HG03378 (cell line): ENCODE results near the gene PTPRC.

Experiments
- ATAC-seq: cut with Tn5 transposase; IDR thresholded peaks from one replicate; pipeline ENCODE4 v1.9.1; 2021; ENCODE audit warnings: mild to moderate bottlenecking, moderate library complexity; ENCODE audit not compliant: unreplicated experiment

PTPRC gene

DNA sequence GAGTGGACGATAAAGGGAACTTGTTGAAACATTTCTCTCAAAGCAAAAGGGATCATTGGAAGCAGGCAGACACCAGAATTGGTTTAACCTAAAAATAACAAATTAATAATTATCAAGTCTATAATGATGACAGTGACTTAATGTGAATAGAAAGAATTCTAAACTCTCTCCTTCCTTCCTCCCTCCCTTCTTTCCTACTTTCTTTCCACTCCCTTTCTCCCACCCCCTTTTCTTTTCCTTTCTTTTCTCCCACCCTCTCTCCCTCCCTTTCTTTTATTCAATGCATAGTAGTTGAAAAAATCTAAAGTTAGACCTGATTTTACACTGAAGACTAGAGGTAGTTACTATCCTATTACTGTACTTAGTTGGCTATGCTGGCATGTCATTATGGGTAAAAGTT is 55.7 kb downstream of the PTPRC start:
- no peak for ATAC-seq

DNA sequence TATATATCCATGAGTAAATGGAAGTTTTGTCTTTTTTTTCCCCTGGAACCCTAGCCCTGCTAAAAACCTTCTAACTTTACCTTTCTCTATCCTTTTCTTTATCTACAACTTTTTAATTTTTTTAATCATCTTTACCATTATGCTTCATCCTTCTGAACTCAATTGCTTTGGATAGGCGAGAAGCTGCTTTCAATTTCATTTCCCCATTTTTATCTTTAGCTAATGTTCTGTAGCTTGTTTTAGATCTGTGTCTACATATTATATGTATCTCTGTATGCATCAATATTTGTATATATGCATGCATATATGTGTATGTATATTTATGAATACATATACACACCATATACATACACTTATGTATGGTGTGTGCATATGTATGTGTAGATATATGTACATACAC is 57.4 kb downstream of the PTPRC start:
- ATAC-seq: peak; percentile 78

DNA sequence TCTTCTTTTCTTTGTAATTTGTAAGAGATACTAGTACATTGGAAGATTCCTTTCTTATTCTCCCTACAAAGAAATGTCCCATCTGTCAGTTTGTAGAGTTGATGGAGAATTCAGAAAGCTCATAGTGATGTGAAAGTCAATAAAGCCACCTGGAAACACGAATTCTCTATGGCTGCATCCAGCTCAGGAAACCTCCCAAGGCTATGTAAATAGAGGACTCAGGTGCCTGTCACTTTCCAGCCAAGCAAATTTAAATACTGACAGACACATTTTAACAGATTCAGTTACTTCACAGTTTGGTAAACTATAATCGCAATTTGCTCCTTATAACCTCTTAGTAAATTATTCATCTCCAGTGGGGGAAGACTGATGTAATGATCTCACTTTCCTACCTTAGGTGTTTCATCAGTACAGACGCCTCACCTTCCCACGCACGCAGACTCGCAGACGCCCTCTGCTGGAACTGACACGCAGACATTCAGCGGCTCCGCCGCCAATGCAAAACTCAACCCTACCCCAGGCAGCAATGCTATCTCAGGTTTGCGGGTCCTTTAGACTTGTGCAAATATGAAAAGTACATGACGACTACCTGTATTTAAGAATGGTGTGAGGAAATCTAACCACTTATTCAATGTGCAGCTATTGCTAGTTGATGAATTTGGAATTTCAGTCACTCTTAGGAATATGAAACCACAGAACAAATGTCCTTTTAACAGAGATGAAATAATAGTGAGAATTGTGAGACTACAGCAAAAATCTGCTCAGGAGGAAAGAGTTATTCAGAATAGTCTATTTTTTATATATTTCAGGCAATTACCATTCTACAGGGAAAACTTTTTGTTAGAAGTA is 60.6 kb downstream of the PTPRC start:
- ATAC-seq: no peak

DNA sequence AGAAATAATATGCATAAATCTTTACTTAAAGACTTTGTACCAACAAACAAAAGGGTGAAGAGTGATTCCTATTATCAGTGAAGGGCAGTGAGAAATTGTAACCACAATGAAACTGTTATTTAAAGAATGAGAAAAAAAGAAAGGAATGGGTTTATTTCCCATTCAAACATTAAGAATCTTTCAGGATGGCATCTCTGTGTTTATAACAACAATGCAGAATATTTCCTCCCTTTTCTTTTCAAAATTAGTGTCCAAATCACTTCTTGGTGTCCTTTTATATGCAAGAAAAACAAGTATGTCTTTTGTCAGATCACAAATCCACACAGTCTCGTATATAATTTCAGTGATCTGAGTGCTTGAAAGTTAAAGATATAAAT is 61.2 kb downstream of the PTPRC start:
- no peak for ATAC-seq

DNA sequence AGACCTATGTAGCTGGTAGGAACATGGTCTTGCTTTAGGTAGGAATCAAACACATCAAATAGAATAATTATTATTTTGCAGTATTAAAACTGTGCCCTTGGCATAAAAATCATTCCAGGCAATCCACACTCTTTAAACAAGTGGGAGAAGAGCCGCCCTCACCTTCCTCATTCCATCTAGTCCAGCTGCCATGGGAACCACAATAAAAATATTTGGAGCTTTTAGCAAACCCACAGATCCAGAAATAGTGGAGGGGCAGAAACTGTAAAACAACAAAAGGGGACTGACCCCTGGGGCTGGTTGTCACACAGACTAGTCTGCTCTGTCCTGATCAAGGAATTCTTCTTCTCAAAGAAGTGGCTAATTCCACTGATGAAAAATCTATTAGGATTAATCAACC is 61.6 kb downstream of the PTPRC start:
- no peak for ATAC-seq

DNA sequence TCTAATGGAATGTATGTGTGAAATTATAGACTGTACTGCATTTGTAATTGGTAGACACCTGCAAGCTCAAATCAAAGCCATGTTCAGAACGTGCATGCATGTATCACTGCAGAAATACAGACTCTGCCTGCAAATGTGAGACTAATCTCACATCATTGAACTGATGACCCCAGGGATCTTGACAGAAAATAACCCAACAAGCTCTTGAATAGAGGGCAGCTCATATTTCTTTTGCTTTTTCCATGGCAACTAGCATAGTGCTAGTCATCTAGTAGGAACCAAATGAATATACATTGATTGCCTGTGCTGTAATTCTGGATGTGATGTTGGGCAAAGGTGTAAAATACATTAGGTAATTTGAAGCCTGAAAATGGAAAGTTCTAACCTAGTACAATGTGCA is 62.4 kb downstream of the PTPRC start:
- ATAC-seq: no peak

DNA sequence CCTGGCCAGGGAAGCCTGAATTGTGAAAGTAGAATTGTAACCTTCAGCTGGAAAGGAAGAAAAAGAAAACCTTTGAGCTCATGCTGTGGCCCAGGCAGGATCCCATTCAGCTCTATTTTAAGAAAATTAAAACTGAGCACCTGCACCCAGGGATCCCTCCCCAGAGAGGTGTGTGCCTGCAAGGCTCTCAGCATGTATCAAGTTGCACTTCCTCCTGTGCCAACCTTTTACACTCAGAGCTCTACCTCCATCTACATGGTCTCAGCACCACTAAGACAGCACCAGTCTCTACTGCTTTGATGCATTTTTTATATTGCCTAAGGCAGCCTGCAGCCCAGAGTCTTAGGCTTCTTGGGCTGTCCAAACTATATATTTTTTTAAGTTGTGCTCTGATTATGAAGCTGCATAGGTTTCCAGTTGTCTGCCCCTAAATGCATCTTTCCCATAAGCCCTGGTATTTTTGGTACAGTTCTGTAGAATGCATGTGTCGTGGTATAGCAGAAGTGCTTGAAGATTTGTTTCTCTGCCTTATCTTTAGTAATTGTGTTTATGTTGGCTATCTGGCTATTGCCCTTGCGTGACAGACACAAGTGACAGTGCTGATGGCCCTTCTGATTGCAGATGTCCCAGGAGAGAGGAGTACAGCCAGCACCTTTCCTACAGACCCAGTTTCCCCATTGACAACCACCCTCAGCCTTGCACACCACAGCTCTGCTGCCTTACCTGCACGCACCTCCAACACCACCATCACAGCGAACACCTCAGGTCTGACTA is 63.1 kb downstream of the PTPRC start:
- ATAC-seq: no peak

DNA sequence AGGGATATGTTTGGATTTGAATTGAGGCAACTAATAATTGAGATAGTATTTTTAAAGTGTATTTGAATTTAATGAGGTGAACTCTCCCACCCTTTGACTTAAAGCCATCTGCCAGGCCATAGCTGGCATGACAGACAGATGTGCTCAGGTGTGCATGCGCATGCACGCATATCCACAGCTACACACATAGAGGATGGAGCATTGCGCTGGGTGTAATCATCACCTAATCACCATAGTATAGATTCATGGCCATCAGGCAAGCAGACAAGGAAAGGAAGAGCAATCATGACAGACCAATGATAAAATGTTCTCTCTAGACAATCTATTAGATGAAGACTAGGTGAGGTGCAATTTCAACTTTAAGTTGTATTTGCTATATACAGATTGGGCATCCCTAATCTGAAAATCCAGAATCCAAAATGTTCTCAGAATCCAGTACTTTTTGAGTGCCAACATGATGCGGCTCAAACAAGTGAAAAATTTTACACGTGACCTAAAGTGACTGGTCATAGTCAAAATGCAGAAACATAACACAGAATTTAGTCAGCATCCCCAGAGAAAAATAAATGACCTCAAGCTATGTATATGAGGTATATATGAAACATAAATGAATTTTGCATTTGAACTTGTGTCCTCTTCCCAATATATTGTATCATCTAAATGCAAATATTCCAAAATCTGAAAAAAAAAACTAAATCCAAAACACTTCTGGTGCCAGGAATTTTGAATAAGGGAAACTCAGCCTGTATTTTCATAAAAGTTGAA is 70.1 kb downstream of the PTPRC start:
- no peak for ATAC-seq

DNA sequence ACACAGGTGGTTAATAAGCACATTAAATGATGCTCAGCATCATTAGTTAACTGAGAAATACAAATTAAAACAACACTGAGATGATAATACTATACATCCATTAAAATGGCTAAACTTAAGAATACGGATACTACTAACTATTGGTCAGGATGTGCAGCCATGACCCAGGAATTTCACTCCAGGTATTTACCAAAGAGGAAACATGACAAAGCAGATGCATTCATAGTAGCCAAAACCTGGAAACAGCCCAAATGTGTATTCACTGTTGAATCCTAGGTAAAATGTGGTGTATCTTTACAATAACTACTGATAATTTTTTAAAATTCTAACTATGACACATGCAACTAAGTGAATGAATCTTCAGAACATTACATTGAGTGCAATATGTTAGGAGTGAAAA is 73.0 kb downstream of the PTPRC start:
- ATAC-seq: no peak

DNA sequence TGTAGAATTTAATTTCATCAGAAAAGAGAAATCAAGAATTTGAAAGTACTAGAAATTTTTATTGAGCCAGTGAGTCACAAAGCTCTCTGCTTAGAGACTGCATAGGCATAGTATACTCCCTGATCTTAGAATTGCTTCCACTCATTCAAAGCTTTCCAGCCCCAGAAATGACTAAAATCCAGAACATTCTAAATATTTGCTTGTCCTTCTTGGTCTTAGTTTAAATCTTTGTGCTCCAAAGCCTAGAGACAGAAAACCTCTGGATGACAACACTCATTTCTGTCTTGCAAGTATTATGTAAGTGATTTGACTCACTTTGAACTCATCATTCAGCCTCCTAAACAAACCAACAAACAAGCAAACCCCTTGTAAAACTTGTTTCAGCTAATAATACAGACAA is 74.2 kb downstream of the PTPRC start:
- ATAC-seq: no peak

DNA sequence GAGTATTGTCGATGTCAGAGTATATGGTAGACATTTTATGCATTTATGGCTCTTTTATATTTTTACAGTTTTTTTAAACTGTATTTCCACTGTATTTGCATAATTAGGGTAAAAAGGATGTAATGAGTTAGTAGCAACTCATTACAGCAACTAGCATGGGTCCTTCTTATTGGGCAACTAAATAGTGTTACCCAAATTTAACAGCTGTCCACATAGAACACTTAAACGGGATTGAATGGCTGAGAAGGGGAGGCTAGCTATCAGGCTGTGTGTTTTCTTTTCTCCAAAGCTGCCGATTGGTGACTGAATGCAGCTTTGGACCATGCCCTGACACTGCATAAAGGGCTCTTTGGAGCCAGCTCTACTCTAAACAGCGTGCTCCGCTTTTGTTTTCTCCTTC is 75.4 kb downstream of the PTPRC start:
- no peak for ATAC-seq

DNA sequence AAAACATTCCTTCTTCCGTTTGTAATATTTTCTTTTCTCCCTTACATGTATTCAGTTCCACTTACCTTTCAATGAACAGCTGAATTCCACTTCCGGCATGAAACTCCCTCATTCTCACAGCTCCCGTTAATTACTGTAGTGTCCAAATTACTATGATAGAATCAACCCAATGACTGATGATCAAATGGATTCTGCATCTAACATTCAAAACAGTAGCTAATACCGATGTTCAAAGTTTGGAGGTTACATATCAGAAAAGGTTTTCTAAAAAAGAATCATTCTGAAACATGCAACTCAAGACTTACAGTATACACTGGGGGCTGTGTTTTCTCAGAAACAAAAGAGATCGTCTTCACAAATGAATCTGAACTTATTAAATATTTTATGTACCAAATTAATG is 77.2 kb downstream of the PTPRC start:
- no peak for ATAC-seq

DNA sequence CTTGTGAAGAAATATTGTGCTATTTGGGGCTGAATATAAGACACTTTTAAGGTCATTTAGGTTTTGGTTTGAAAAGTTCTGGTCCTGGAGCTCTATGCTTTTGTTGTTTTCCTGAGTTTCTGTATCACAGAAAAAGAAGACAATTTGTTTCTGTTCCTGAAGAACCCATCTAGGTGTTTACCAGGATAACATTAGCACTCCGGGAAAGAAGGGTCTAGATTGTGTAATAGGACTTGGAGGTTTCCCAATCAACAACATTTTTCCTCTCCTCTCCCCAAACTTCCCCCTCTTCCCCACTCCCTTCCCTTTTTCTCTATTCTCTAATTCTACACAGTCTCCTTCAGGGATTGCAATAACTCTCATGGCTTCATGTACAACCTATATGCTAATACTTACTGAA is 78.7 kb downstream of the PTPRC start:
- no peak for ATAC-seq

DNA sequence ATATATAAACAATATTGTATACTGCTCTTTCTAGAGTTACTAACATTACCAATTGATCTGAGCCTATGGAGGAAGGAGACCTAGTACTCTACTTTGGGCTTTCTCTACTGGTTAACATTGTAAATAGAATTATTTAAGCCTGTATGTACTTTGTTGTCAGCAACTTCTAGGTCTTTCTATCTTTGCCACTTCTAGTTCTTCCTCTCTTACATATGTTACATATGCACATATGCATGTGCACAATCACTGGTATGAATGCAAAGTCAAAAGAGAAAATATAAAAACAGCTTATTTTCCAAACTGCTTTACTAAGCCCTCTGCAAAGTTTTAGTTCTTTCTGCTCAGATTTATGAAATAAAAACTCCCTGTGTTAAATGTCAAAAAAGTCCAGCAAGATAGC is 84.3 kb downstream of the PTPRC start:
- ATAC-seq: no peak

DNA sequence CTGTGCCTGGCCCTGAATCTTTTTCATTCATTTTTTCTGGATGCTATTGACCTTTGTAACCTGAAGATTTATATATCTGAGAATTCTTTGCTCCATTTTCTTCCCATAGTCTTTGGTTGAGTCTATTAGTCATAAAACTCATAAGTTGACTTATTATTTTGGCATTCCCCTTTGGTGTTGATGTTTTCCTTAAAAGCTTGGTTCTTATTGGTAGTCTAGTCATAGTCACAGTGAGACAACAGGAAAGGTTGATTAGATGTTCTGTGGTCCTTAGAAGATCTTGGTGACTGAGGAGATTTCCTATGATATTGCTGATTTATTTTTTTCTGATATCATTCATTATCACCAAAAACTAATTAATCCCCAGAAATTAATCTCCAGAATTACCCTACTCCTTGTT is 86.2 kb downstream of the PTPRC start:
- no peak for ATAC-seq

DNA sequence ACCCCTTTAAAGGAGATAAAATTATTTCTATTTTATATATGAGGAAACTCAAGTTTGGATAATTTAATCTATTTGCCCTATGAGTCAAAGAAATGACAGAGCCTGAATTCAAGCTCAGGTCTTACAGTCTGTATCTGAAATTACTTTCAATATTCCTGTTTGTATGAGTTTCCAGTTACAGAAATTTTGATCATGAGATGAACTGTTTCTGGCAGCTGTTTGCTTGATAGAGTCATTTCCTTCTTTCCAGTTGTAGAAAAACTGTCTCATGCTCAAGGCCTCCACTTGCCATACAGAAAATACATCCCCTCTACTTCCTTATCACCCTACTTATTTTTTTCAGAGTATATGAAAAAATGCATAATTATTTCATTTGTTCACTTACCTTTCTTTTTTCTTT is 87.6 kb downstream of the PTPRC start:
- ATAC-seq: no peak

DNA sequence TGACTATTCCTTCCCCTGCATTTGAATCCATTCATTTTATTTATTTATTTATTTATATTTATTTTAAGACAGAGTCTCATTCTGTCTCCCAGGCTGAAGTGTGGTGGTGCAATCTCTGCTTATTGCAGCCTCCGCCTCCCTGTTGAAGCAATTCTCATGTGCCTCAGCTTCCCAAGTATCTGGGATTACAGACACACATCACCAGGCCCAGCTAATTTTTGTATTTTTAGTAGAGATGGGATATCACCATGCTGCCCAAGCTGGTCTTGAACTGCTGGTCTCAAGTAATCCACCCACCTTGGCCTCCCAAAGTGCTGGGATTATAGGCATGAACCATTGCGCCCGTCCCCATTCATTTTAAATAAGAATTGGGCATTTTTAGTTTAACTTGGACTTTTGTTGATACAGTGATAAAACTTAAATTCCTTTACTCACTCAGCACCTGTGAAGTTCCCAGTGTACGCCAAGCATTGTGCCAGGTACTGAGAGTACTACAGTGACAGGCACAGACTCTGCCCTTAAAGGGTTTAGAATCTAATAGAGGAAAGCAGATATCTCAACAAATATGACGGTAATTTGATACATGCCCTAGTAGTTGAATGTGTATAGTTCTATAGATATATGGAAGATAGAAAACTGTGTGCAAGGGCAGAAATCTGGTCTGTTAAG is 90.5 kb downstream of the PTPRC start:
- no peak for ATAC-seq

DNA sequence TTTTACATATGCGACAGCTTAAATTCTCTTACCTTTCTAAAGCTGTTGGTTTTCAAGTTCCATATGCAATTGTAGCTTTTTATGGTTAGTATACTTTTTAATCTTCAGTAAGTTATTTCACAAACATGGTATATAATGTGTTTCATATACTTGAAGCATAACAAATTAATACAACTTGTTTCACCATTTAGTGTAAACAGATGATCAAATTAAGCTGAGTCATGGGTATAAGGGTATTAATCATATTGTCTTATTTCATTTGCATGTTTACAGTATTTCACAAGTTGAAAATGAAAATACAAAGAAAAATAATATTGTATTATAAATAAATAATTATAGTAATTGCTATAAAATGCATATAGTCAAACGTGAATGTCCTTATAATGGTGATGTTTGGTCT is 92.1 kb downstream of the PTPRC start:
- no peak for ATAC-seq

DNA sequence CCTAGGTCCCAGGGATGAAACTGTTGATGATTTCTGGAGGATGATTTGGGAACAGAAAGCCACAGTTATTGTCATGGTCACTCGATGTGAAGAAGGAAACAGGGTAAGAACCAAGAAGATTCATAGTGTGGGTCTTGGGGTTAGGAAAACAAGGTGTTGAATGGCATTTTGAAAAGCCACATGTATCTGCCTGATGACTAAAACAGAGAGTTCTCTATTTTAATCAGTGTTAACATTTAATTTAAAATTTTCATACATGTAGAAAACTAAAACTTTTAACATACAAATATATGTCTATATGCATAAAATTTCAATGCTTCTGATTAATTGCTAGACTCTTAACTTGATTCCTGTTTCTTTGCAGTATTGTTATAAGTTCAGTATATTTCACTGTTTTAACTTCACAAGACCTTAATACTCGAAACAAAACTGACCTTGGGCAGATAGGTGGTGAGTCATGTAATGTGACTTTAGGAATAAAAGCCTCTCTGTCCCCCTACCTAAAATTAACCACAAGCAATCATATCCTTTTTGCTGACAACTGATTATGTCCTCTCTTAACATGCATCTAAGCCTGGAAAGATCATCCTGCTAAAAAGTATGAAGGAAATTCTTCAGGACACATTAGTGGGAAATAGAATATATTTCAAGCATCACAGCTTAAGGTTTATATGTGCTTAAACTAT is 95.6 kb downstream of the PTPRC start:
- peak; percentile 88 for ATAC-seq

DNA sequence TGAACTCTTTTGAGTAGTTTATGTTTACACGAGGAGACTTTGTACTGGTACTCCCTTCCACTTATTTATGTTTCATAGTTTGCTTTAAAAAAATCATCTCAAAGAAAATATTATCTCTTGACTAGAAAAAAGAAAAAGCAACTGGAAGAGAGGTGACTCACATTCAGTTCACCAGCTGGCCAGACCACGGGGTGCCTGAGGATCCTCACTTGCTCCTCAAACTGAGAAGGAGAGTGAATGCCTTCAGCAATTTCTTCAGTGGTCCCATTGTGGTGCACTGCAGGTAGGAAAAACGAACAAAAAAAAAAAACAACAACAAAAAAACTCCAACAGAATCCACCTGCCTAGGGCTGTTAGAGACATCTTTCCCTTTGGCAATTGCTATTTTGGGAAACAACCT is 102.9 kb downstream of the PTPRC start:
- no peak for ATAC-seq

DNA sequence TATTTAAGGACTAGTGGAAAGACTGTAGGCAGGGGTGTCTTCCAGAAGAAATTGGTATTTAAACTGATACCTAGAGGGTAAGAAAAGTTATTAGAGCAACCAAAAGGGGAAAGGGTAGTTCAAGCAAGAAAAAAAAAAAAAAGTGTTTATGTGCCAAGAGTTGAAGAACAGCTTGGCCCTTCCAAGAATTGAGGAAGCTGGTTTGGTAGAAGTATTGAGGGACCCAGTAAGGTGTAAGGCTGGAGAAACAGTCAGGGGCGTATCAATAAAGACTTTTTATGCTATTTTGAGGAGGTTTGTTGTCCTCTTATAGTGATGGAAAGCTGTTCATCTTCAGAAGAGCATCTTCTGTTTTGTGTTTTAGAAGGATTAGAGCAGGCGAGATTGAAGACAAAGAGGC is 108.3 kb downstream of the PTPRC start:
- ATAC-seq: no peak
